BLaER1 treated with 17β-estradiol and CSF1 and Interleukin-3, amounts not matched to agents 10 nM and 100 nM (cell line): Measurements from ENCODE around the gene GLRB.
A peak's percentile ranks its signal among the peaks of the same experiment; 100 is the strongest.
"Not testable (repeated sequence)": the region's sequence is repeated elsewhere in the genome, so short reads cannot be mapped to it uniquely, and the experiment has no call there.

Source experiments
- H3K27ac ChIP-seq, 11 experiments: shearing (Covaris generic); formaldehyde crosslinking; 2 replicates each; pipeline ENCODE4 v1.8.1; 2022
- H3K27me3 ChIP-seq, 11 experiments: shearing (Covaris generic); formaldehyde crosslinking; 2 replicates each; pipeline ENCODE4 v1.8.1; 2022
- H3K36me3 ChIP-seq, 11 experiments: shearing (Covaris generic); formaldehyde crosslinking; 2 replicates each; pipeline ENCODE4 v1.8.1; 2022
- H3K4me1 ChIP-seq, 10 experiments: shearing (Covaris generic); formaldehyde crosslinking; 2 replicates each; pipeline ENCODE4 v1.8.1; 2022
- H3K4me2 ChIP-seq, 11 experiments: shearing (Covaris generic); formaldehyde crosslinking; 2 replicates each; pipeline ENCODE4 v1.8.1; 2022
- H3K4me3 ChIP-seq, 10 experiments: shearing (Covaris generic); formaldehyde crosslinking; 2 replicates each; pipeline ENCODE4 v1.8.1; 2022
- H3K9ac ChIP-seq, 11 experiments: shearing (Covaris generic); formaldehyde crosslinking; 2 replicates each; pipeline ENCODE4 v1.8.1; 2022
- H3K9me3 ChIP-seq, 11 experiments: shearing (Covaris generic); formaldehyde crosslinking; replicated peaks in 1 of 11; 2 replicates each; pipeline ENCODE4 v1.8.1; 2022
- H4K20me1 ChIP-seq, 11 experiments: shearing (Covaris generic); formaldehyde crosslinking; 2 replicates each; pipeline ENCODE4 v1.8.1; 2022
- Cebpa-rat ChIP-seq, 11 experiments: shearing (Covaris generic); IDR thresholded peaks; 2 replicates each; pipeline ENCODE4 v1.8.1; 2022

Gene GLRB

GRCh38 chr4:157075811-157076577 is at the start of gene GLRB:
Gene GLRB, plus strand, starts transcription at chr4:157076150. Its CDS starts 1,875 bp downstream, at chr4:157078025.
- no peak for TF ChIP-seq Cebpa-rat (IDR thresholded peaks at IDR 0.05)
- no peak within 1 kb of the TSS for H3K4me3 ChIP-seq
- 0 out of 20 replicates have a peak, but pooled peaks cover 0 to 5% (median 0%) of the 10 kb centered on the region in 10 experiments for H3K4me1 ChIP-seq
- no peaks in the 10 kb centered on the region for H3K27me3 ChIP-seq
- H3K9me3 ChIP-seq, result peaks cover 8 to 12% (median 10%) of the 10 kb centered on the region in 11 experiments; a peak in 21 of 22 replicates
- H3K4me2 ChIP-seq, result no peak within 1 kb of the TSS
- no peak within 1 kb of the TSS for H3K9ac ChIP-seq
- H4K20me1 ChIP-seq, result no peaks in the 10 kb centered on the region
- no peak within 1 kb of the TSS for H3K27ac ChIP-seq
- H3K36me3 ChIP-seq, result no peaks in the 10 kb centered on the region

DNA sequence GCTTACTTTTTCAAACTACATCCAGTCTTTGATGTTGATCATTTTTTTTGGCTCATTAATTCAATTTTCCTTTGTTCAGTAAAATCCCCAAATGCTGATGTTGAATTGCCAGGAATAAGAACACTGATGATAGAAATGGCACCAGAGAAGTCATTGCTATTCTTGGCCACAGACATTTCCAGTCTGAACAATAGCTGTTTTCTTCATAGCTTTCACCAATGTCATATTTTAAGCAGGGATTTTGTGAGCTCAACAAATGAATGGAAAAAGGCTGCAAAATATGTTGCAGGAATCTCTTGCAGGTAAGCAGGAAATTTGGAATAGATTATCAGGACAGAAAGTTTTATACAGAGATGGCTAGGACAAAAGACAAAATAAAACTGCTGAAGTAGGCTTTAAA is 40.5 kb upstream of the GLRB start:
- H3K4me2 ChIP-seq, result no peak overlapping the region
- H3K27ac ChIP-seq, result no peak overlapping the region
- no peak overlapping the region for H3K4me3 ChIP-seq
- no peaks in the 10 kb centered on the region for H3K36me3 ChIP-seq
- H4K20me1 ChIP-seq, result no peaks in the 10 kb centered on the region
- H3K9ac ChIP-seq, result no peak overlapping the region
- no peaks in the 10 kb centered on the region for H3K27me3 ChIP-seq
- peaks cover 0 to under 1% (median 0%) of the 10 kb centered on the region in 11 experiments; a peak in 1 of 22 replicates for H3K9me3 ChIP-seq
- H3K4me1 ChIP-seq, result no peaks in the 10 kb centered on the region
- TF ChIP-seq Cebpa-rat (IDR thresholded peaks at IDR 0.05), result no peak

DNA sequence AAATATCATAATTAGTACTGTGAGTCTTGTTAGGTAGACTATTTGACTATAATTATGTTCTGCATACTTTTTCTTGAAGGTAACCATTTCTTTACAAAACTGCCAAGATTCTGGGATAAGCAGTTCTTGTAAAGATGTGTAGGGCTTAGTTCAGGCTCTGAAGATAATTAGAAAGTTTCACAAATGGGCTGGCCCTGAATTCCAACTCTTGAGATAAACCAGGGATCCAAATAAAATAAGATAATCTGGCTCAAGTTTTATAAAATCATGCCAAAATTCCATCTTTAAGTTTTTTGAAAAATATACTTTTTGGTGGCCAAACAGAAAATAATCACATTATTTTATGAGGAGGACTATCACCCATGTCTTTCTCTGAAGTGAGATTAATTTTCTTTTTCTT is 35.5 kb upstream of the GLRB start:
- Histone ChIP-seq H3K4me1 (peaks cover 4 to 7% (median 5%) of the 10 kb centered on the region in 10 experiments; a peak in 10 of 20 replicates), H3K27me3 (no peaks in the 10 kb centered on the region), H3K27ac (no peak overlapping the region), H4K20me1 (no peaks in the 10 kb centered on the region), H3K9me3 (no peaks in the 10 kb centered on the region), H3K36me3 (no peaks in the 10 kb centered on the region), H3K4me2 (no peak overlapping the region), H3K4me3 (no peak overlapping the region), H3K9ac (no peak overlapping the region)
- TF ChIP-seq Cebpa-rat (IDR thresholded peaks at IDR 0.05), result no peak

DNA sequence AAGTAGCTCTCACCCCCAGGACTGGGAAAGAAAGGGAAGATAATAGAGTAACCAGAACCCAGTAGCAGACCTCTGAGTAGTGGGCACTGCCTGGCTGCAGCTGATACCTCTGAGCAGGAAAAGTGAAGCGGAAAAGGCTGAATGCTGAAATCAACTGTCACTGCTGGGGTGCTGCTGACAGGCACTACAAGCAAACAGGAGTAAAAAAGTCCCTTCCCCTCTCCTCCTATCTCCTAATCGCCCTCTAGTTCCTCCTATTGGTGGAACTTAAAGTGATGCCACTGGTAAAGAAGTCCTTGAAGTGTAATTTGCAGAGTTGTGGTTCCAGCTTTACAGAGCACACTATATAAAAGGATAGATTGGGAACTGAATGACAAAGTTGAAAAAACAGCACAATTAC is 32.8 kb upstream of the GLRB start:
- no peaks in the 10 kb centered on the region for H4K20me1 ChIP-seq
- H3K36me3 ChIP-seq, result no peaks in the 10 kb centered on the region
- H3K4me1 ChIP-seq, result peaks cover 4 to 7% (median 5%) of the 10 kb centered on the region in 10 experiments; a peak in 10 of 20 replicates
- H3K4me2 ChIP-seq, result peak overlapping the region in 8 of 11 experiments; percentile 10 to 68 (median 21); a peak in 9 of 22 replicates
- H3K9ac ChIP-seq, result no peak overlapping the region
- no peaks in the 10 kb centered on the region for H3K9me3 ChIP-seq
- H3K4me3 ChIP-seq, result no peak overlapping the region
- TF ChIP-seq Cebpa-rat (IDR thresholded peaks at IDR 0.05), result no peak
- H3K27me3 ChIP-seq, result no peaks in the 10 kb centered on the region
- no peak overlapping the region; a peak in 1 of 22 replicates for H3K27ac ChIP-seq

GRCh38 chr4:157045507-157046127 is 30.3 kb upstream of the GLRB start:
- Histone ChIP-seq H3K27ac (no peak overlapping the region), H3K9me3 (no peaks in the 10 kb centered on the region), H3K36me3 (no peaks in the 10 kb centered on the region), H4K20me1 (no peaks in the 10 kb centered on the region; a peak in 1 of 22 replicates), H3K4me2 (no peak overlapping the region), H3K27me3 (no peaks in the 10 kb centered on the region), H3K9ac (no peak overlapping the region), H3K4me3 (no peak overlapping the region), H3K4me1 (peaks cover 4 to 7% (median 5%) of the 10 kb centered on the region in 10 experiments; a peak in 10 of 20 replicates)
- no peak for TF ChIP-seq Cebpa-rat (IDR thresholded peaks at IDR 0.05)

- no peak for TF ChIP-seq Cebpa-rat (IDR thresholded peaks at IDR 0.05)
- Histone ChIP-seq H3K27ac (no peak overlapping the region), H3K4me1 (peaks cover 0 to 2% (median under 1%) of the 10 kb centered on the region in 10 experiments; a peak in 8 of 20 replicates), H4K20me1 (no peaks in the 10 kb centered on the region; a peak in 1 of 22 replicates), H3K4me3 (no peak overlapping the region), H3K9ac (no peak overlapping the region), H3K36me3 (no peaks in the 10 kb centered on the region), H3K4me2 (no peak overlapping the region), H3K27me3 (no peaks in the 10 kb centered on the region), H3K9me3 (no peaks in the 10 kb centered on the region)
Observed at GRCh38 chr4:157048248-157048647, 27.7 kb upstream of the GLRB start.

DNA sequence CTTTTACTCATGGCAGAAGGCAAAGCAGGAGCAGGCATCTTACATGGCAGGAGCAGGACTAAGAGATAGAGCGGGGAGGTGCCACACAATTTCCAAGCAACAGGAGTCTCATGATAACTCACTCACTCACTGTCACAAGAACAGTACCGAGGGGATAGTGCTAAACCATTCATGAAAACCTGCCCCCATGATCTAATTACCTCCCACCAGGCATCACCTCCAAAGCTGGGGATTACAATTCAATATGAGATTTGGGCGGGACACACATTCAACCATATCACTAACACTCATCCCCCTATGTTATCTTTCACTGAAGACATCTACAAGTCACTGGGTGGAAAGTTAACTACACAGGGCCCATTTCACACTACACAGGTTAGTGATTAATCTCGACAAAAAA is 25.4 kb upstream of the GLRB start:
- Histone ChIP-seq H3K4me3 (no peak overlapping the region), H3K4me1 (no peaks in the 10 kb centered on the region), H3K4me2 (no peak overlapping the region), H3K27me3 (no peaks in the 10 kb centered on the region), H3K27ac (no peak overlapping the region), H3K9ac (no peak overlapping the region), H3K9me3 (no peaks in the 10 kb centered on the region), H3K36me3 (no peaks in the 10 kb centered on the region), H4K20me1 (no peaks in the 10 kb centered on the region; a peak in 1 of 22 replicates)
- TF ChIP-seq Cebpa-rat (IDR thresholded peaks at IDR 0.05), result no peak

- Histone ChIP-seq H3K4me1 (no peaks in the 10 kb centered on the region), H3K9ac (no peak overlapping the region), H3K4me2 (no peak overlapping the region), H3K9me3 (no peaks in the 10 kb centered on the region), H3K27me3 (no peaks in the 10 kb centered on the region), H3K4me3 (no peak overlapping the region), H3K27ac (no peak overlapping the region), H3K36me3 (no peaks in the 10 kb centered on the region), H4K20me1 (no peaks in the 10 kb centered on the region; a peak in 1 of 22 replicates)
- no peak for TF ChIP-seq Cebpa-rat (IDR thresholded peaks at IDR 0.05)
Observed at GRCh38 chr4:157052429-157053040, 23.4 kb upstream of the GLRB start.

GRCh38 chr4:157057218-157057617 is 18.7 kb upstream of the GLRB start:
- Histone ChIP-seq H3K36me3 (no peaks in the 10 kb centered on the region), H3K4me1 (no peaks in the 10 kb centered on the region), H4K20me1 (no peaks in the 10 kb centered on the region), H3K4me2 (no peak overlapping the region), H3K9ac (no peak overlapping the region), H3K27me3 (no peaks in the 10 kb centered on the region), H3K27ac (no peak overlapping the region), H3K9me3 (no peaks in the 10 kb centered on the region), H3K4me3 (no peak overlapping the region)
- no peak for TF ChIP-seq Cebpa-rat (IDR thresholded peaks at IDR 0.05)

DNA sequence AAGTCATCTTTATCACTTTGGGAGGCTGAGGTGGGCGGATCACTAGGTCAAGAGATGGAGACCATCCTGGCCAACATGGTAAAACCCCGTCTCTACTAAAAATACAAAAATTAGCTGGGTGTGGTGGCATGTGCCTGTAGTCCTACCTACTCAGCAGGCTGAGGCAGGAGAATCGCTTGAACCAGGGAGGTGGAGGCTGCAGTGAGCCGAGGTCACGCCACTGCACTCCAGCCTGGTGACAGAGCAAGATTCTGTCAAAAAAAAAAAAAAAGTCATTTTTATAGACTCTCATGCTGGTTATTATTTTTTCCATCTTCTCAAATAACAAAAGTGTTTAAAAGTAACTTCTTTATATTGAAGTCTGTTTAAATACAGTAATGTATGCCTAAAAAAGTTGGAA is 17.1 kb upstream of the GLRB start:
- not testable (repeated sequence) for H3K4me1 ChIP-seq, H3K36me3 ChIP-seq, H3K9ac ChIP-seq, H3K4me3 ChIP-seq, H3K4me2 ChIP-seq, H3K27me3 ChIP-seq, H3K9me3 ChIP-seq, H4K20me1 ChIP-seq, H3K27ac ChIP-seq
